CD4-positive, alpha-beta T cell treated with Interleukin-6 for 4 hours (primary cell): ENCODE measurements around the gene TELO2.
A peak's percentile ranks its signal among the peaks of the same experiment; 100 is the strongest.
"Not testable (repeated sequence)": the region's sequence is repeated elsewhere in the genome, so short reads cannot be mapped to it uniquely, and the experiment has no call there.

Experiments used
- DNase-seq: peaks from one replicate; pipeline ENCODE4 v3.0.0-alpha.2; 2020; ENCODE audit warnings: mixed read lengths

TELO2 gene

DNA sequence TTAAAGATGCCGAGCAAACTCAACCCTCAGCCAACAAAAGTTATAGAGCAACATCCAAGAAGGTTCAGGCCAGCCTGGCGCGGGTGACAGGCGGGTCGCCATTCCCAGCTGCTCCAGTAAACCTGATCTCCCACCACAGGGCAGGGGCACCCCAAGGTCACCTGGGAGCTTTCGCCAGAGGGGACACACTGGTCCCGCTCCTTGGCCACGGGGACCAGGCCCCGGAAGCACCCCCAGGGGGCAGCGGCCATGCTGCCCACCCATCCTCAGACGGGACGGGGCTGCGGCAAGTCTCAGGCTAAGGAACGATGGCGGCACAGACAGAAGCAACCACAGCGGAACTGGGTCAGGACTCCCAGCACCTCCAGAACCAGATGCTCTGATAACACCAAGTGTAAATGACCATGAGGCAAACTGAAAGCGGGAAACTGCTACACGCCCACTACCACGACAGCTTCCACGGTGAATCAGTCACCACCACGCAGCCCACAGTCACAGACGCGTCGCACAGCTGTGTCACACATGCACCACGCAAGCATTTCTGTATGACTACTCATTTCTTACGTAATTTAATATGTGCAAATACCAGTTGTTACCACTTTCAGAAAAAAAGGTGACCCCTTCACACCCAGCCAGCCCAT lies 34.7 kb upstream of the TELO2 start:
- DNase-seq = no peak

DNA sequence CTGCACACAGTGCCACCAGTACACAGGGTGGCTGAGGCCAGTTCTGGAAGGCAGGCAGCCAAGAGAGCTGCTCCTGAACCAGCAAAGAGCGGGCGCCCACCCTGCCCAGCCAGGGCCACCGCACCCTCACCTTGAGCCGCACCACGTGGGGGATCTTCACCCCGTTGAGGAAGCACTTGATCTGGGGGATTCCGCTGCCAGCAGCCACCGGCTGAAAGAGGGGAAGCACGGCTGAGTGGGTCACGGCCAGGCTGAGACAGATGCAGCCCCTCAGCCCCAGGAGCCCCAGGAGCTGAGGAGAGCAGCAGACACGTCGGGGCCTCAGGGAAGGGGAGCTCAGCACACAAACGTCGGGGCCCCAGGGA lies 34.2 kb upstream of the TELO2 start:
- no peak for DNase-seq

DNA sequence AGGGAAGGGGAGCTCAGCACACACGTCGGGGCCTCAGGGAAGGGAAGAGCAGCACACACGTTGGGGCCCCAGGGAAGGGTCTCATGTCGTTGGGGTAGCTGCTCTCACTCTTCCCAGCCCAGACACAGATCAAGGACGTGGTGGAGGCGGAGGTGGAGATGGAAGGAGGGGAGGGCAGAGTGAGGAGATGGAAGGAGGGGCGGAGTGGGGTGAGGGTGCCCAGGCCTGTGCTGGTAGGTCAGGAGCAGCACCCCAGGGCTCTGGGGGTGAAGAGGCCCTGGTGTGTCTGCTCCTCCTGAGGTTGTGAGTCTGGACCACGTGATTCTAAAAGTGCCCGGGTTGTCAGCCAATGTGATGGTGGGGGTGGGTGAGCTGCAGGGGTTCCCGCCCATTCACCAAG lies 33.2 kb upstream of the TELO2 start:
- DNase-seq = no peak

DNA sequence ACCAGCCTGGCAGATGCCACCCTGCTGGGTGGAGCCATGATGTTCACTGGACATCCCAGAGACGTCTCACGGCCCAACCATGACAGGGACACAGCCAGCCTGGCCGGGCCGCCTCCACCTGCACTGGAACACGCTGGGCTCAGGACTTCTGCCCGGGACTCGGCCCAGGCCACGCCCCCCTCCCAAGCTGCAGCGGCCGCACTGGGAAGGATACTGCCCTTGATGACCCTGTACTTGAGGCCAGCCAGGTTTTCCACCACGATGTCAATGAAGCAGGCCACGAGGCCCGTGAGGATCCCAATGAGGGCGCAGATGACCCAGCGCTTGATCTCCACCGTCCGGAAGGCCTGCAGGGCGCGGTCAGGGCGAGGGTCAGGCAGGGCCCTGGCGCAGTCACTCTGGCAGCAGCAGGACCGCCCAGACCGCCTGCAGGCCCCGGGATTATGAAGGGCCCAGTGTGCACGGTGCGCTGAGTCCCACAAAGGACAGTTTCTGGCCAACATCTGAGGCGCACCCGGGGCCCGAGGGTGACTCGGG lies 32.5 kb upstream of the TELO2 start:
- DNase-seq = no peak

DNA sequence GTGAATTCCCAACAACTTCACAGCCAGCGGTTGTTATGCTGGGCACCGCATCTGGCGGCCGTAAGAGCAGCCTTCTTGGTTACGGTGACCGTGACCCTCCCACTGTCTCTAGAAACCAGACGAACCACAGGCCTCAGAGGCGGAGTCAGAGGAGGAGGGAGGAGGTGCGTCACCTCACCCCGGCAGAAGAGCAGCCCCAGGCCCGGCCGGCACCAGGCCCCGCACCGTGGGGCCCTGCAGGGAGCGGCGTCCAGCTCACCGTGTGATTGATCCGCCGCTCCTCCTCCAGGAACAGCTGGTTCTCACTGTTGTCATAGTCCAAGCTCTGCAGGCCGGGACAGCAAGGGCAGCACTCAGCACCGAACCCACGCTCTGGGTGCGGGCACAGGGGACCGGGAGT lies 32.0 kb upstream of the TELO2 start:
- no peak for DNase-seq

DNA sequence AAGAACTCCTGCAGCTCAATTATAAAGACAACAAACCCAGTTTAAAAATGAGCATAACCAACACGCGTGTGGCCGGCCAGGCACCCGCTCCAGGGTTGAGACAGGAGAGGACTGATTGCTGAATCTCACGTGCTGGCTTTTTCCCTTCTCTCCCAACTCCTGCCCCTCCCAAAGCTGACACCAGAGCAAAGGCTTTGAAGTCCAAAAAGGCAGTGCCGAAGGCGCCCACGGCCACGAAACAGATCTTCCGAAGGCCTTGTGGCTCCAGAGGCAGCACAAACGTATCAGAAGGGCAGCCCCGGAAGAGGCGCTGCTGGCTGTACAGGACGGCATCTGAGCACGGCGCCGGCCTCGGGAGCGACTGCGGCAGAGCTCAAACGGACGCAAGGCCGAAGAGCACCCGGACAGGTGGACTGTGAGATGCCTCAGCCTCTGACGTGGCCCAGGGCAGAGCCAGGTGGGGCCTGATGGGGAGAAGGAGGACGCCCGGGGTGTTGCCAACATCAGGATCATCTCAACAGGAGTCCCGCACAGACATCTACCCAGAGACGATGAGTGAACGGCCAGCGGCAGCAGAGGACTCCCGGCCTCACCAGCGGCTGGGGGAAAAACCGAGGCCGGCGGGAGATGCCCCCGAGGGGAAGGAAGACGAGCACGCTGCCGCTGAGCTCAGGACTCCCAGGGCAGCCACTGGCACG lies 28.8 kb upstream of the TELO2 start:
- DNase-seq = no peak

DNA sequence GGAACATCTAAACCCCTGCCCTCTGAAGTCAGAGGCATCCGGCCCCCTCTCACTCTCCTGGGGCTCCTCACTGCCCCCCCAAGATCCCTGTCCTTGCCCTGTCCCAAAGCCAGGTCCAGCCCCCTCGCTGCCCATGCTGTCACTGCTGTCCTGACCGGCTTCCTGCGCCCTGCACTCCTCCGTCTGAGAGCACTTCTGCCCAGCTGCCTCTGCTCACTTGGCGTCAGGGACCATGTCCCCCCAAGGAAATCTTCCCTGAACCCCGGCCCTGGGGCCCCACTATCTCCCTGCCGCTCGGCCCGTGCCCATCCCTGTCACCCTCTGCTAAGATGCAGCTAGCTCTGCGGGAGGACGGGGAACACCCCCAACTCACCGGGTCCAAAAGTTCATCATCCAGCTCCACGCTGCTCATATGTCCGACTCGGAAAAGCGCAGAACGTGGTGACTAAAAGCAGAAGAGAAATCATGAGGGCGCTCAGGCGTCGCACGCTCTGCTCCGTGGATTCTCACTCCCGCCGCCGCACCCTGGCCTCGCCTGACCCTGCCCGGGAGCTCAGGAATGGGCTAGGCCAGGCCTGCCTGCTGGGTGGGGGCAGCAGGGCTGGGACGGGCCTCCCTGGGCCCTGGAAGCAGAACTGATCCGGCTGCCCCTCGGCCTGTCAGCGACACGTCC lies 28.1 kb upstream of the TELO2 start:
- DNase-seq = no peak

DNA sequence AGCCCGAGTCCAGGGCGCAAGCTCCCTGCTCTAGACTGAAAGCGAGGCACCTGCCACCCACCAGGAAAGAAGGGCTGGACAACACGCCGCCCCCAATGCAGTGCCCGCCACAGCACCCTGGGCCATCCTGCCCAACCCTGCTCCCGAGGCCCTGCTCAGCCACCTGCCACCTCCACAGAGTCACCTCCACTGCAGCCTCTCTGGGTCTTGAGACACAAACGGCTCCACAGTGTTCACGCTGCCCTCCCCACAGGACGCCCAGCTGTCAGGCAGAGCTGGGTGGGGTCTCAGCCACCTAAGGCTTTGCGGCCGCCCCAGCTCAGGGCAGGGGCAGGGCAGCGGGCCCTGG lies 27.6 kb upstream of the TELO2 start:
- no peak for DNase-seq

DNA sequence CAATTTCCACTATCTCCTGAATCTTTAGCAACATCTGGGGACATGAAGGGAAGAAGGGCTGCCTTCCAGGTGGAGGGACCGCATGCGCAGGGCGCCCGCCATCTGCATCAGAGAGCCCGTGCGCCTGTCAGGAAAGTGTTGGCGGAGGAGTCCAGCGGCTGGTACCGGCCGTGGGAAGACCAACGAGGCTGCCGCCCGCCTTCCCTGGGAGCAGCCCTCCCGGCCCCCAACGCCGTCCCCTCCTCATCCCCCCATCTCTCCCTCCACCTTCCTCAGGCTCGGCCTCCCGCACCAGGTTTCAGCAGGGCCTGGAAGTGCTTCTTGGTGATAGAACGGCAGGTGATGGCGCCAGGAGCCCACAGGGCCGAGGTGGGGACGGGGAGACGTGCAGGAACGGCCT lies 27.1 kb upstream of the TELO2 start:
- DNase-seq = no peak

DNA sequence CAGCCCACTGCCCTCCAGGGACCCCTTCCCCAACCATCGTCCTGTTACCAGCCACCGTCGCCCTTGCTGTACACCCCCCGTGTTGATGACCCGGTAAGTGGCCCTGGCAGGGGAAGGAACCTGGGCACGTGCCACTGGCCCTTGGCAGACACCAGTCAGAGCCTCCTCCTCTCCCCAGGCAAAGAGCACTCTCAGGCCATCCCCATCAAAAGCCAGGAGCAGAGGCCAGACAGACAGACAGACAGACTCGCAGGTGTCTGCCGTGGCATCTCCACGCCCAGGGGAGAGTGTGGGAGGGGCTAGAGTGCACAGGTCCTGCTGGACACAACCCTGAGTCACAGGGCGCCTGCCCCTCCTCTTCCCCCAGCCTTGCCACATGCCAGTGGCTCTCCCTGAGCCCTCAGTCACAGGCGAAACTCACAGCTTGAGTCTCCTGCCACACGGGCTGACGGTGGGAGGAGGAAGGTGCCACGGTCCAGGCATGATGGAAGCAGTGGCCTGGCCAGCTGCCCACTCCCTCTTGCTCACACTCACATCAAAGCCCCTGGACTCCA lies 26.1 kb upstream of the TELO2 start:
- DNase-seq = no peak

DNA sequence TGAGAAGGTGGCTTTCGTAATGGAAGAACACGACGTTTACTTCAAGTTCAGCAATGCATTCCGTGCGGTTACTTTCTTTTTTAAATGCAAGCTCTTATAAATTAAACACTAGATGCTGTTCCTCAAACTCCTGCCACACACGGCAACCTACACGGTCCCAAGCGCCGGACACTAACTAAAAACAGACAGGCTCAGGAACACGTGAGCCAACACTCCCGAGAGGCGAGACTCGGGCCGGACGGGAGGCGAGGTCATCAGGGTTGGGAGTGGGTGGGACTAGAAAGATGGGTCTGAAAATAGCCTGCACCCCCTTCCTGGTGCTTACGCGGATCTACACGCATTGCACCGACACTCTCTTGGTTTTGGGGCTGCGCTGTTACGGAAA lies 24.7 kb upstream of the TELO2 start:
- DNase-seq = no peak

DNA sequence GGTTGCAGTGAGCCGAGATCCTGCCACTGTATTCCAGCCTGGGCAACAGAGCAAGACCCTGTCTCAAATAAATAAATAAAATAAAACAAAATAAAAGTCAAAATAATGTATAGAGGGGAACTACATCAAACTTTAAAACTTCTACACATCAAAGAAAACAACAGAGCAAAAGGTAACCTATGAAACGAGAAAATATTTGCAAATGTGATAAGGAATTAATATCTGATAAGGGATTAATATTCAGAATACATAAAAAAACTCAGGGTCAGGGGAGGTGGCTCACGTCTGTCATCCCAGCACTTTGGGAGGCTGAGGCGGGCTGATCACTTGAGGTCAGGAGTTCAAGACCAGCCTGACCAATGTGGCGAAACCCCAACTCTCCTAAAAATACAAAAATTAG lies 24.0 kb upstream of the TELO2 start:
- not testable (repeated sequence) for DNase-seq

DNA sequence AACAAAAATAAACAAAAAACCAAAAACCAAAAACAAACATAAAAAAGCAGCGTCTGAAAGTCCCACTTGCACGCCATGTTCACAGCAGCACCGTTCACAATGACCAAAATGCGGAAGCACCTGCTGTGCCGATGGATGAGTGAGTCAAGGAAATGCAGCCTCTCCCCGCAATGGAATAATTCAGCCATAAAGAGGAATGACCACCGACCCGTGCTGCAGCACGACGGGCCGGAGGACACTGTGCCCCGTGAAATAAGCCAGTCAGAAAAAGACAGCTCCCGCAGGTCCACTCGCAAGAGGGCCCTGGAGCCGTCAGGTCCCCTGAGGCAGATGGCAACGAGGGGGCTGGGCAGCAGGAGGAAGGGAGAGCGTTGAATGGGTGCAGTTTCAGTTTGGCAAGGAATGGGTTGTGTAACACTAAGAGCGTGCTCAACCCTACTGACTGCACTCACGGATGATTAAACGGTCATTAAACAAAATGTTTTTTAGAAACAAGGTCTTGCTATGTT lies 23.4 kb upstream of the TELO2 start:
- no peak for DNase-seq

DNA sequence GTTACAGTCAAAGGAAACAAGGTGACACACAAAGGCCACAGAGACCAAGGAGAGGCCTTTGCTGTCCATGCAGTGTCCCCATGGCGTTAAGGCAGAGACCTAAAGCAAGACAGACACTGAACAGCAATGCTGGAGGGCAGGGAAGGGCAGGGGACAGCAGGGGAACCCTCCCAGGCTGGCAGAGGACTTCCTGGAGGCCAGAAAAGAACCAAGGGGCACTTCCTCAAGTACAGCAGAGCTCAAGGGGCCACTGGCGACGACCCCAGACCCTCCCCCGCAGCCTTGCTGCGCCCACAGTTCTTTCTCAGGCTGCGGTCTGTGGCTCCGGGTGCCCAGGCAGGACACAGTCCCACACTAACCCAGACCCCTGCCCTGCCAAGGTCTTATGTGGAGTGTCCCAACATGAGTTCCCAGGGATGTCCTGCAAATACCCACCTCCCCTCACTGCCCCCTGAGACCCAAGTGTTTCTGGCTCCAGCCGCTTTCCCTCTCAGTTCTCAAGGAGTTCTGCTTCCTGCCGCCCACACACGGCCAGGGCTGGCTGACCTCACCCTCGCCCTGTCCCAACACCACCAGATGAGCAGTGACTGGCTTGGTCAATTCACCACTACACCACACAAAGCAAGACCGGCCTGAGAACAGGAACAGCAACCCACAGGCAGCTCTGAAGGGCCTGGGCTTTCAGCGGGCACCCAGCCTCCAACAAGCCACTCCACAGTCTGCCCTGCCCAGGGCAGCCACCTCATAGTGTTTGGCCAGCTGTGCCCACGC lies 22.5 kb upstream of the TELO2 start:
- no peak for DNase-seq

DNA sequence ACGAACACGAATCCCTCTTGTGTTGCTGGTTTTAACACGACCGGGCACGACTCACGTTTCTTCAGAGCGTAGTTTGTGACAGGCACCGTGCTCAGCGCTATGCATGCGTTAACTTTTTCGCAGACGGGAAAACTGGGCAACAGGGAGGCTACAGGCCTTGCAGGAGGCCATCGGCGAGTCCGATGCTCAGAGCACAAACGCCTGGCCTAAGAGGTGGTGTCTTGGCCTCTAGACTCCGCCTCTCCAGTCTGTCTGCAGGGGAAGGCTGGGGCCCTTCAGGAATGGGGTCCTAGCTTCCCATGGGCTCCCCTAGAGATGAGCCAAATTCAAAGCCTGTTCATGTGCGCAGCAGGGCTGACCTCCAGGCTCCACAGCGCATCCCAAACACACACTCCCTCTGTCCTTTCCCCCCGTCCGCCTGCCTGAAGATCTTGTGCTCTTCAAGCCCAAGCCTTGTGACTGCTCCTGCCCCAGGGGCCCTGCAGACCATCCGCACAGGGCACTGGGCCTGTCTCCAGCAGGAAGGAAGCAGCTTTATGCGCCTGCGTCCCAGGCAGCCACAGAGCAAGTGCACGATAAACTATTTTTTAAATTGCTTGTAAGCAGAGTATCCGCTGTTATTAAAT lies 21.5 kb upstream of the TELO2 start:
- DNase-seq = no peak

DNA sequence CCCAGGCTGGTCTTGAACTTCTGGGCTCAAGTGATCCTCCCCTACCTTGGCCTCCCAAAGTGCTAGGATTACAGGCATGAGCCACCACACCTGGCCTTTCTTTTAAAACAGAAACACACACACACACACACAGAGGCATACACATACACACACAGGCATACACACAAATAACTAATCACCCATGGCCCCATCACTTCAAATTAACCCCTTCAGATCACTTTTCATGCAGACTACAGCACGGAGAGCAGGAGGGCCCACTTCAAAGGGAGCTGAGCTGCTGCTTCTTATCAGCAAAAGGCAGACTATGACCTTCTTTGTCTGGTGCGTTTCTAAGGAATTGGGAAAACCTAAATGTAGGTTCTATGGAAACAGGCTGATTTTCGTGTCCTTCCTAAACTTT lies 20.2 kb upstream of the TELO2 start:
- DNase-seq = no peak

DNA sequence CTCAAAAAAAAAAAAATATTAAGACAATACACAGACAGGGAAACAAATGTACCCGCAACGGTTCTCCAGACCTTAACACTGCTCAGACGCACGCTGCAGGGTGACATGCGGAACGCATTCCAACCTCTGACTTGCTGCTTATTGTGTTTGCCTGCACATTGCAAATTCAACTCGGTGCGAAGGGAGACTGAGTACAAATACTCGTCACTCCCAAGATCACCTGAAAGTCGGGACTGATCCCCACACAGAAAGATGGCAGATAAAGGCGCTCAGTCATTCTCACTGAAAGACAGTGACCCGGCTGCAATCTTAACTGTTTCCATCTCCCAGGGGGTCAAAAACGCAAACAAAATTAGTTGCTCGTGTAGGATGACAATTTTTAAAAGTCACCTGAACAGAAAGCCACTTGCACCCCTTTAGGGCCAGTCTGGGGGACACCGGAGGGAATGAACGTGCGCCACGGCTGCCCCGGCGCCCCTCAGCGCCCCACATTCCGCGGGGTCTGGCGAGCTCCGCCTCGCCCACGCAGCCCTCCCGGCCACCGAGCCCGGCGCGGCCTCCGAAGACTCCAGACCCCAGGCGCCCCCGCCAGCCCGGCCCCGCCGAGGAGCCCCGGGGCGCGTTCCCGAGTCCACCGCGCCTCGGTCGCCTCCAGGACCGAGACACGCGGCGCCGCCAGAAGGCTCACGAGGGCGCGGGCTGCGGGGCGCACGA lies 18.9 kb upstream of the TELO2 start:
- DNase-seq = no peak

DNA sequence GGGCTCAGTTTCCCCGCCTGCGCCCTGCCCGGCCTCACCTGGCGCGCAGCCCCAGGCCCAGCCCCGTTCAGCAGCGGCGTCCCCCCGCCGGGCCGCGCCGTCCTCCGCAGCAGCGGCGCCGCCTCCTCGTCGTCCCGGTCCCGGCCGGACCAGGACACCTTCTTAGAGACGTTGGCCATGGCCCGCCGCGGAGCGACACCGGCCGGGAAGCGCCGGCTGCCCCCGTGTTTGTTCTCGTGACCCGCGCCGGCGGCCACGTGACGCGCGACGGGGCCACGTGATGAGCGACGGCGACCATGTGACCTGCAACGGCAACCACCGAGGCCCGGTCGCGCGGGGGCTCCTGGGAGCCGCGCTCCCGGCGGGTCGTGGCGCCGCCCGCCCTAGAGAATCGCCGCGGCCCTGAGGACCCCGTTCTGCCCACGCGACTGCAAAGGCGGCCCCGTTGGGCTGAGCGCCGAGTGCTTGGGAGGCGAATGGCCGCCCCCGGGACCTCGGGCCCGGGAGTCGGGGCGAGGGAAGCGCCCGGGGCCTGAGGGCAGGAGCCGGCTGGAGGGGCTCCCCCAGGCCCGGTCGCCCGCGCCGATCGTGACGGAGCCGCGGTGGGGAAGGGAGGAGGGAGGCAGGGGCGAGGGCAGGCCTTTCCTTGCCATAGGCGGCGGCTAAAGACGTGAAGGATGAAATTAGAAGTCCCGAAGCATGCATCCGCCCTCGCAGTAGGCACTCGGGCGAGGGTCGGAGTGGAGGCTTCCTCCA lies 18.2 kb upstream of the TELO2 start, which contains the start of gene CLCN7:
TSS of gene CLCN7 (minus strand) at position 233 of the 756 bp plus-strand sequence. CDS start at position 179, 54 bp downstream.
- peak; percentile 88 for DNase-seq

DNA sequence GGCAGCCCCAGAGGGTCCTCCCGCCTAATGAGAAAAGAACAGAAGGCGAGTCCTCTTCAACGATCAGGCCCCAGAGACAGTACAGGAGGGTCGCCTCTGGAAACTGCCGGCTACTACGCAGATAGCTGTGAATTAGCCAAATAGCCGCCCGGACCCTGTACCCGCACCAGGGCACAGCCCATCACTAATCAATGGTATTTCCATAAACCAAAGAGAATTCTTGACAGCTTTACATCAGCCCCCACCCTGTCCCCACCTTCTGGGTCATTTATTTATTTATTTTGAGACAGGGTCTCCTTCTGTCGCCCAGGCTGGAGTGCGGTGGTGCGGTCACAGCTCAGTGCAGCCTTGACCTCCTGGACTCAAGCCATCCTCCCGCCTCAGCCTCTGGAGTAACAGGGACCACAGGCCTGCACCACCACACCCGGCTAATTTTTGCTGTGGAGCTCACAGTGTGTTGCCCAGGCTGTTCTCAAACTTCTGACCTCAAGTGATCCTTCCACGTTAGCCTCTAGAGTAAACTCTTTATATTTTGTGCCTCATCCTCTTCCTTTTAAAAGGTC lies 17.5 kb upstream of the TELO2 start:
- no peak for DNase-seq

DNA sequence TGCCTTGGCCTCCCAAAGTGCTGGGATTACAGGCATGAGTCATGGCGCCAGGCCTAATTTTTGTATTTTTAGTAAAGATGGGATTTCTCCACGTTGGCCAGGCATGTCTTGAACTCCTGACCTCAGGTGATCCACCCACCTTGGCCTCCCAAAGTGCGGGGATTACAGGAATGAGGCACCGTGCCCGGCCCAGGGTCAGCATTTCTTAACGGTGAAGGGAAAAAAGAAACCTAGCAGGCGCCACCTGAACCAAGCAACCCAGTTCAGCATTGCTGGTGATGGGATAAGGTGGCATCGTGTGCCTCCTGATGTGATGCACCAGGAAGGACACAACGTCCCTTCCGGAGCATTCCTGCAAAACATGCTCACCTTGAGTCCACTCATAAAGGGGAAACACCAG lies 16.1 kb upstream of the TELO2 start:
- no peak for DNase-seq

DNA sequence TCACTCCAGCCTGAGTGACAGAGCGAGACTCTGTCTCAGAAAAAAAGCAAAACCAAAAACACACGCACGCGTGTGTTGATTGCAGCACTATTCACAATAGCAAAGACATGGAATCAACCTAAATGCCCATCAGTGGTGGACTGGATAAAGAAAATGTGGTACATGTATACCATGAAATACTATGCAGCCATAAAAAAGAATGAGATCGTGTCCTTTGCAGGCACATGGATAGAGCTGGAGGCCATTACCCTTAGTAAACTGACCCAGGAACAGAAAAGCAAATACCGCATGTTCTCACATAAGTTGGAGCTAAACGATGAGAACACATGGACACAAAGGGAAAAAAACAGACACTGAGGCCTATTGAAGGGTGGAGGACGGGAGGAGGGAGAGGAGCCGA lies 14.2 kb upstream of the TELO2 start:
- DNase-seq = not testable (repeated sequence)
